Measurements from ENCODE around the gene NBPF3.
"Not testable (repeated sequence)": the region's sequence is repeated elsewhere in the genome, so short reads cannot be mapped to it uniquely, and the experiment has no call there.

Gene NBPF3

DNA sequence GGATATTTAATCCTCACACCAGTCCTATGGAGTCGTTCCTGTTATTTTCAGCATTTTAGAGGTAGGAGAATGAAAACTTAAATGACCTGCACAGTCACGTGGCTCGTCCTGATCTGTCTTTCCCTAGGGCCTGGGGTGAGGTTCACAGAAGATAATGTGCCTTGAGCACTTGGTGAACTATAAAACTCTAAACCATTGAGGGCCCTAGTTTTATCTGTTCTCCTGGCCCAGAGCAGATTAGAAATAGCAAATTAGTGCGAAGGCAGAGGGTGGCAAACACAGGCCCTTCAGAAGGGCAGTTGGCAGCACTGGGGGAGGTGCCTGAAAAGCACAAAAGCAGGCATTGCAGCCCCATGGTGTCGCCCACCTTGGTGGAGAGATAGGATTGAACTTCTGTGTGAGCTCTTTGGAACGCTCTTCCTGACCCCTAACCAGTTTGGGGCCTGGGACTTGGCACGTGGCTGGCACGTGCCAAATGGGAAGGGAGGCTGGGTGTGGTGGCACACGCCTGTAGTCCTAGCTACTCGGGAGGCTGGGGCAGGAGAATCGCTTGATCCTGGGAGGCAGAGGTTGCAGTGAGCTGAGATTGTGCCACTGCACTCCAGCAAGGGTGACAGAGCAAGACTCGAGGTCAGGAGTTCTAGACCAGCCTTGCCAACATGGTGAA, 1.2 kb upstream of the NBPF3 start:
- DNase-seq (ENCODE audit: low read depth in 2 of 2), result not testable (repeated sequence)

DNA sequence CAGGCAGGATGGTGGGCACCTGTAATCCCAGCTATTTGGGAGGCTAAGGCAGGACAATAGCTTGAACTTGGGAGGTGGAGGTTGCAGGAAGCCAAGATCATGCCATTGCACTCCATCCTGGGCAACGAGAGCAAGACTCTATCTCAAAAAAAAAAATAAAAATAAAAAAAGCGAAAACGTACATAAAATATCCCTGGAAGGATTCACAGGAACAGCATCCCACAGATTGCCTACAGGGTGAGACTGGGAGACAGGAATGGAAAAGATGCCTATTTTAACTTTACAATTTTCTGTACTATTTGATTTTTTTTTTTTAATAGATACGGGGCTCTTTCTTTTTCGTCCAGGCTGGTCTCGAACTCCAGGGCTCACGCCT, 604 bp upstream of the NBPF3 start:
- DNase-seq (ENCODE audit: low read depth in 2 of 2), result no peak

DNA sequence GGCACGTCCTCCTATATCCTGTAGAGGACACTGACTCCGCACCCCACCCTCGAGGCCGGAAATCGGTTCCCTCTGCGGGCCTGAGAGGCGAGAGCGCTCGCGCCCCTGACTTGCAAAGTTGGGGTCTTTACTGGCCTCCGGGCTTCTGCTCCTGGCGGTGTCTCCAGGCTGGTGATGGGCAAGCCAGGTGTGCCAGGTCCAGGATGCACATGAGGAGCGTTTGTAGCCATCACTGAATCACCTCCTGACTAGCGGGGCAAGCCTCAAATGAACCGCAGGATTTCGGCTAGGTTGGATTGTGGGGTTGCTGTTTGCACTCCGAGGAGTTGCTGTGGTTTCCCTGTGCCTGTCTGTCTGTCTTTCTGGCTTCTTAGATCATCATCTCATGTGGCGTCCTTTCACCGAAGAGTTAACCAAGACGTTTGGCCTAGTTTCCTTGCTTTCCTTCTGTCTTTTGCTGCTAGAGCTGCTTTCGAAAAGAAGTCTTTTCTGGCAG, 741 bp downstream of the NBPF3 start:
- peak in 1 of 2 experiments; percentile 32 for DNase-seq (ENCODE audit: low read depth in 2 of 2)

DNA sequence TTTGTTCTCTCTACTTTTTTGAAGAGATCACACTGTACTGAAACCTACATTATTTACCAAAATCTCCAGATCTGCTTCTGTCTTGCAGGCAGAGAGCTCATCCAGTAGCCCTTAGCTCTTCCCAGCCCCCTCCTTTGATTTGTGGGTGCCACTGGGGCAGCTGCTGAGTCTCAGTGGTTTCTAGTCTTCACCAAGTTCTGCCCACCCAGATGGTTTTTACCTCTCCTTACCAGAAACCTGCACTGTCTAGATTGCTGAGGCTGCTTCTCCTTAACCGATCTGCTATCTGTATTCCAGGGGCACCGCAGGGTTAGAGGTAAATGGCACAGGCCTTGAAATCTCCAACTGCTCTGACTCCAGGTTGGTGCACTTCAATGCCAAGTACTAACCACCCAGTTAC, 6.7 kb downstream of the NBPF3 start:
- not testable (repeated sequence) for DNase-seq (ENCODE audit: low read depth in 2 of 2)

DNA sequence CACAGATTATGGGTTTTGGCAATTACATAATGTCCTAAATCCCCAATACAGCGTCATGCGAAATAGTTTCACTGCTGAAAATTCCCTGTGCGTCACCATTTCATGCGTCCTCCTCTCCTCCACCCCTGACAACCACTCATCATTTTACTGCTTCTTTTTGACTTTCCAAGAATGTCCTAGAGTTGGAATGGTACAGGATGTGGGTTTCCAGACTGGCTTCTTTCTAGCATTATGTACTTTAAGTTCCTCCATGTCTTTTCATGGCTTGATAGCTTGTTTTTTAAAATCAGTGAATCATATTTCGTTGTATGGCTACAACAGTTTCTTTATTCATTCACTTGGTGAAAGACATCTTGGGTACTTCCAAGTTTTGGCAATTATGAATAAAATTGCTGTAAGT, 7.4 kb downstream of the NBPF3 start:
- no peak for DNase-seq (ENCODE audit: low read depth in 2 of 2)

DNA sequence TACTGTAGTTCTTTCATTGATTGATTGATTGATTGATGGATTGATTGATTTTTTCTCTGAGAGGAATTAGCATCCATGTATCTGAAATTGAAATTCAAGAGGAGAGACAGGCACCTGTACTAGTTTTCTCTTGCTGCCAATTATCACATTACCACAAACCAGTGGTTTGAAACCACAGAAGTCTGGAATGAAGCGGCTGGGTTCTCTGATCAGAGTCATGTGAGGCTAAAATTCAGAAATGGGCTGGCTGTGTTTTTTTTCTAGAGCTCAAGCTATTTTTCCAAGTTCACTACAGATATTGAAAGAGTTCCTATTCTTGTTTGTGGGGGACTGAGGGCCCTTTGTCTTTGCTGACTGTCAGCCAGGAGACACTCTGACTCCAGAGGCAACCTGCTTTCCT, 10.0 kb downstream of the NBPF3 start:
- DNase-seq (ENCODE audit: low read depth in 2 of 2), result no peak

DNA sequence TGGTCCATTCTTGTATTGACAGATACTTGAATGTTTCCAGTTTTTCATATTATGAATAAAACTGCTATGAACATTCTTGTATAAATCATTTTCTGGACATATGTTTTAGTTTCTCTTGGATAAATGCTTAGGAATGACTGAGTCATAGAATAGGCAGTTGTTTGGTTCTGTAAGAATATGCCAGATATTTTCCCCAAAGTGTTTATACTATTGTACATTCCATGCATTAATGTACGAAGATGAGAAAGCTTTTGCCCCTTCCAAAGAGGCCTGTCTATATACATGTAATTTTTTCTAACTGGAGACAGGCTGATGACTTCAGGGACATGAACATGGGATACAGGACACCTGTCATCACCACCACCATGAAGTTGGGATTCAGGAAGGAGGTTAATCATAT, 11.3 kb downstream of the NBPF3 start:
- no peak for DNase-seq (ENCODE audit: low read depth in 2 of 2)

DNA sequence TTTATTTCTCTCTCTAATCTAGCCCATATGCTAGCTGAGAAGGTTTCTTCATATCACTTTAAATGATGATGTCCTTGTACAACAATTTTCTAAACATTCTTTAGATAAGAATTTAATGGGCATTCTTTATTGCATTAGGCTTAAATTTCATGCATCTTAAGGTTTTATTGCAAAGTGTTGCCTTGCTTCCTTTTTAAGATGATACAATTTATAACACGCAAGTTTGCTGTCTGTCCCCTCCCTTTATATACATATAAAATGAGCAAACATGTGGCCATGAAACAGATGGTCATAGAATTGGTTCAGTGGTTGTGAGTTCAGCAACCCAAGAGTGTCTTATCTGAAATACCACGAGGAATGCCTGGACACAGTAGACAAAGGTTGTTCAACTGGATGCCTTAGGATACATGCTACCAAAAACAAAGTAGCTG, 12.1 kb downstream of the NBPF3 start:
- no peak for DNase-seq (ENCODE audit: low read depth in 2 of 2)

DNA sequence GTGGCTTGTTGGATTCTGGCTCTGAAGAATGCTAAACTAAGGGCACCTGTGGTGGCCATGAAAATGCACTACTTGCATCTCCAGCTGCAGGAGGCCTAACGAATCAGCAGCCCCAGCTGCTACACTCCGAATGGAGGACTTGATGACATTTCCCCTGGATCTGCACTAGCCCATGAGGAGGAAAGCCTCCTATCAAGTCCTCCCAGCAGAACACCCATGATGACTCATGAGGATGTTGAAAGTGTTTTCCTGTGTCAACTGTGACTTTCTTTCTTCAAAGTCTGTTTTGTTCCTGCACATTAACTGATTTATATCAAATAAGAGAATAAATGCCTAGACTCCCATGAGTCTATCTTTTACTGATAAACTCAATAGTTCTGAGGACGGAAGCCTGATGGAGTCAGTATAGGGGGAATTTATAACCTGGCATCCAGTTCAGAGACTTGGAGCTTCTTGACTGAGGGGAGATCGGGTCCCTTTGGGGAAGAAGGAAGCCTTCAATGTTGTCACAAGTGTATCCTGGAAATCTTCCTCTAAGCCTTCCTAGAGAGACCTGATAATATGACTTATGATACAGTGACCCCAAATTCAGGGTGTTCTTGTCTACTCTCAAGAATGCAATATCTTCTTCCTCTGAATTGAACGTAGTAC, 14.2 kb downstream of the NBPF3 start:
- not testable (repeated sequence) for DNase-seq (ENCODE audit: low read depth in 2 of 2)

DNA sequence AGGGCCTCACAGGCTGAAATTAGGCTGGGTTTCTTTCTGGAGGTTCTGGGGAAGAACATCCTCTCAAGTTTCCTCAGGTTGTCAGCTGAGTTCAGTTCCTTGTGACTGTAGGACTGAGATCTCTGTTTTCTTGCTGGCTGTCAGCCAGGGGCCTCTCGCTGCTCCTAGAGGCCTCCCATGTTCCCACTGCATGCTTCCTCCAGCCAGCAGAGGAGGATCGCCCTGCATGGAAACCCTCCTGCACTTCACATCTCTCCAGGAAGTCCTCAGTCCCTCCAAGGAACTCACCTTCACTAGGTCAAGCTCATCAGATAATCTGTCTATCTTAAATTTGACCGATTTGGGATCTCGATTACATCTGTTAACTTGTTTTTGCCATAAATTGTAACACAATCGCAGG, 15.0 kb downstream of the NBPF3 start:
- not testable (repeated sequence) for DNase-seq (ENCODE audit: low read depth in 2 of 2)

DNA sequence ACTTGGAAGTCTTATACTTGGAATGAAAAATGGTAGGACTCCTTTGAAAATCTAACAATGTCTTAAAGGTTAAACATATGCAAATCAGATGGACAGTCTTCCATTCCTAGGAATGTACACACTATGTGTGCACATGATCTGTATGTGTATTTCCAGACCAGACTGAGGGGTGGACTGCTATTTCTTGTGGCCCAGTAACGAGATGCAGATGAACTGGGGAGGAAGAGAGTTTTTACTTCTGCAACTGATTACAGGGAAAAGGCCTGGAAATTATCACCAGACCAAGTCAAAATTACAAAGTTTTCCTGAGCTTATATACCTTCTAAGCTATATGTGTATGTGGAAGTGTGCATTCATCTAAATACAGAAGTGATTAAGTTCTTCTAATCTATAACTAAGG, 17.7 kb downstream of the NBPF3 start:
- no peak for DNase-seq (ENCODE audit: low read depth in 2 of 2)

DNA sequence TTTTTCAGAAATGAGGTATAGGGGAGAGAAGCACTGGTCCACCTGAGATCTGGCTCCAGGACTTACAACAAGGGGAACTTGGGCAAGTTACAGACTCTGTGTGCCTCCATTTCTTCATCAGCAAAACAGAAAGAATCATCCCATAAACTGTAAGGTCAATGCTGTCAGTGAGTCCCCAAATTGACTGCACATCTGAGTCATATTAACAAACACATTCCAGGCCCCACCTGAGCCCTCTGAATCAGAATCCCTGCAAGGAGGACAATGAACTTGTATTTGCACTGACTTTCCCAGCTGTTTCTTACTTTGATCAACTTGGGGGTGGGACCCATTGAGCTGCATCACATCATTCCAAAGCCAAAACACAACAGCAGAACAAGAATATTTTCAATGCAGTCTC, 25.2 kb downstream of the NBPF3 start:
- not testable (repeated sequence) for DNase-seq (ENCODE audit: low read depth in 2 of 2)

DNA sequence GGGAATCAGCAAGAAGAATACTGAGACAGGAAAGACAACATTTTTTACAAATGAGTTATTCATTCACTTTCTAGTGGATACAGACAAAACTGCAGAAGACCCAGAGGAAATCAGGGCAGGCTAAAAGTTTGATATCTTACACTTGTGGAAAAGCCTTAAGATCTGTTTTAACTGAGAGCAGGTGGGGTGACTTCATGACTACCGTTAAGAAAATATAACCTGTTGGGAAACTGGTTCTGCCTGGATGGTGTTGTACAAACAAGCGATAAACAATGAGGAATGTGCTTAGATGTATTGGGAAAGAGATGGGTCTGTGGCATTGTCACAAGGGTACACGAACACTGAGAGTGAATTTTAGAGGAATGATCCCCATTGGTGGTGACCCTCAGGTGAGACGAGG, 28.0 kb downstream of the NBPF3 start:
- not testable (repeated sequence) for DNase-seq (ENCODE audit: low read depth in 2 of 2)

DNA sequence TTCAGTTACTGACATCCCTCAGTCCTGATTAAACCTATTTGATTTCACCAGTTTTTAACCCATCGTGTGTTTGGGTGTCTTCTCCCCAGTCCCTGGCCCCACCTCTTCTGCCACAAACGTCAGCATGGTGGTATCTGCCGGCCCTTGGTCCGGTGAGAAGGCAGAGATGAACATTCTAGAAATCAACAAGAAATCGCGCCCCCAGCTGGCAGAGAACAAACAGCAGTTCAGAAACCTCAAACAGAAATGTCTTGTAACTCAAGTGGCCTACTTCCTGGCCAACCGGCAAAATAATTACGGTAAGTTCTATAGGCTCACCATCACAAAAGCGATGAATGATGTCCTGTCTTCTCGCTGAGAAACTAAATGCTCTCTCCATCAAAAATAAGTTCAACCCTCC, 28.7 kb downstream of the NBPF3 start:
- DNase-seq (ENCODE audit: low read depth in 2 of 2), result no peak

DNA sequence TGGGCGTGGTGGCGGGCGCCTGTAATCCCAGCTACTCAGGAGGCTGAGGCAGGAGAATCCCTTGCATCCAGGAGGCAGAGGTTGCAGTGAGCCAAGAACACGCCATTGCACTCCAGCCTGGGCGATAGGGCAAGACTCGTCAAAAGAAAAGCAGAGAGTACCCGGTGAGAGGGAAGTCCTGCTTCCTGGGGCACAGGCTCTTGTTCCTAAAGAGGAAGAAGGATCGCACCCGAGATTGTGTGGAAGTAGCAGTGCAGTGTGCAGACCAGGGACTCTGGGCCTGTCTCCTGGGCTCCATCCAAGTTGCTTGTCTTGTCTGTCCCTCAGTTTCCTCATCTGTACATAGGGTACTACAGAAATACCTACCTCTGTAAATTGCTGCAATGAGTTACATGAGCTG, 29.6 kb downstream of the NBPF3 start:
- DNase-seq (ENCODE audit: low read depth in 2 of 2), result no peak

DNA sequence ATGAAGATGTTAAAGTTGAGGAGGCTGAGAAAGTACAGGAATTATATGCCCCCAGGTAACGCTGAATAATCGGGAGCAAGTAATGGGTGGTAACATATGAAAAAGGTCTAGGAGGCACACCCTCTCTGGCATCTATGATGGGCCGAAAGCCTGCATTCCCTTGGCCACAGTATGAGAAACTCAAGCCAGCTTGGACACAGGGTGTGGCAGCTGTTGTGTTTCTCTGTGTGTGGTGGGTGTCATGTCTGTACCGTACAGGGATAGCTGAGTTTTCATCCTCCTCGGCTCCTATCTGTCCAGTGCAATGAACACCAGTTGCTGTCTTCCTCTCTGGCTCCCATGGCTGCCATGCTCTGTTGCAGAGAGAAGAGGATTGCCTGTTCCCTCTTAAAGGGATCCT, 32.9 kb downstream of the NBPF3 start:
- DNase-seq (ENCODE audit: low read depth in 2 of 2), result no peak

DNA sequence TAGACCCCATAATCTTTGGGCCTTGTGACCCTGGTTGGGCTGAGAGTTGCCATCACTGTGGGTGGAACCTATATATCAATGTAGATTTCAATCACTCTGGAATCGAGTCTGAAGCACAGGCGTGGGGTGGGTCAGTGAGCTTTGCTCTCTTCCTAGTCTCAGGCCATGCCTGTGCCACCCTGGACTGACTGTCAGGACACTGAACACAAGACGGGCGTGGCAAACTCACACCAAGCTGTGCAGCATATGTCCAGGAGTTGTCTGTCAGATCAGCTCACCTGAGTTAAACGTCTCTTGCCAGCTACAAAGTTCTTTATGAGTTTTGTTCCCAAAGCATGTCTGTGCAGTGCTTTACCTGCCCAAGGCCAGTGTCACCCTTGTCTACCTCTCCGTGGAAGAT, 38.4 kb downstream of the NBPF3 start:
- no peak for DNase-seq (ENCODE audit: low read depth in 2 of 2)

DNA sequence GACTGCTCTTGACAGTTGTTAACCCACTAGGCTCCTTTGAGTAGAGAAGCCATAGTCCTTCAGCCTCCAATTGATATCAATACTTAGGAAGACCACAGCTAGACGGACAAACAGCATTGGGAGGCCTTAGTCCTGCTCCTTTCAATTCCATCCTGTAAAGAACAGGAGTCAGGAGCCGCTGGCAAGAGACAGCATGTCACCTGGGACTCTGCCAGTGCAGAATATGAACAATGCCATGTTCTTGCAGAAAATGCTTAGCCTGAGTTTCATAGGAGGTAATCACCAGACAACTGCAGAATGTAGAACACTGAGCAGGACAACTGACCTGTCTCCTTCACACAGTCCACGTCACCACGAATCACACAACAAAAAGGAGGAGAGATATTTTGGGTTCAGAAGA, 43.9 kb downstream of the NBPF3 start:
- not testable (repeated sequence) for DNase-seq (ENCODE audit: low read depth in 2 of 2)

DNA sequence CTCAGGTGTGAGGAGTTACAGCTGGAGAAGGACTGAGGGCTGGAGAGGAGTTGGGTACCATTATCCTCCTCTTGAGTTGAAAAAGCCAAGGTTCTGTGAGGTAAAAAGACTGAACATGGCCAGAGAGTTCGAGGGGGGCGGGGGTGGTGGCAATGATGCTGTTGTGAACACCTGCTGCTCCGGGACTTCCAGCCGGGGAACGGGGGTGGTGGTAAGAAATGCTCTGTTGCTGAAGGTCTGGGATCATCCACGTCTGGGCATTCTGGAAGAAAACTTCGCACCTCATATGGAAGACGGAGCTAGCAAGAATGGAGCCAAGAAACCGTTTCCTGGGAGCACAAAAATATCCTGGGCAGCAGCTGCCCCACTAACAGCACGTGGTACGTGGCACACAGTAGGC, 49.2 kb downstream of the NBPF3 start:
- DNase-seq (ENCODE audit: low read depth in 2 of 2), result no peak

DNA sequence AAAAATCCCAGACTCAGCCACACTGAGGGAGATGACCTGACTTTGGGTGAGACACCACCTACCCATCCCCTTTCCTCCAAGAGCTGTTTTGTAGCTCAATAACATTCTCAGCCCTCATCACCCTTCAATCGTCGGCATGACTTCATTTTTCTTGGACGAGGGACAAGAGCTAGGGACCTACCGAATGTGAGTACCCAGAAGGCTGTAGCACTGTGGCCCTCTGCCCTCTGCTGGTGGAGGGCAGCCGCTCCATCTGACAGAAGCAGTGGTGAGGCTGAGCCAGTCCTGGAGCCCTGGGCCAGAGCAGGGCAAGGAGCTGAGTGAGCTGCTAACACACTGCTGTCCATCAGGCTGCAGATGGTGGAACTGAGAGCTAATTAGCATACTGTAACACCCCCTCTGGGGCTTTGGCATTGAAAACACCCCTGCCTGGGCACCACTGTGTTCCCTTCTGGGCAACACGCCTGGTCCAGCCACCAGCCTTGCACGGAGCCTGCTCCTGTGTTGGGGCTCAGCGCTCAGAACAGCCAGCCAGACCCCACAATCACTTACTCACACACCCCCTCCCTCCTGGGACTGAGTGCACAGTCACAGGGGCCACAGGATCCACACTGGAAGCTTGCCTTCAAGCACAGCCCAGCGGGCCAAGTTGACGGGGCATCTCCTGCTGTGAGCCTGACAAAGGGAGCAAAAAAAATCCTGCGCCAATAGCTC, 51.0 kb downstream of the NBPF3 start:
- peak in 1 of 2 experiments; percentile 19 for DNase-seq (ENCODE audit: low read depth in 2 of 2)

DNA sequence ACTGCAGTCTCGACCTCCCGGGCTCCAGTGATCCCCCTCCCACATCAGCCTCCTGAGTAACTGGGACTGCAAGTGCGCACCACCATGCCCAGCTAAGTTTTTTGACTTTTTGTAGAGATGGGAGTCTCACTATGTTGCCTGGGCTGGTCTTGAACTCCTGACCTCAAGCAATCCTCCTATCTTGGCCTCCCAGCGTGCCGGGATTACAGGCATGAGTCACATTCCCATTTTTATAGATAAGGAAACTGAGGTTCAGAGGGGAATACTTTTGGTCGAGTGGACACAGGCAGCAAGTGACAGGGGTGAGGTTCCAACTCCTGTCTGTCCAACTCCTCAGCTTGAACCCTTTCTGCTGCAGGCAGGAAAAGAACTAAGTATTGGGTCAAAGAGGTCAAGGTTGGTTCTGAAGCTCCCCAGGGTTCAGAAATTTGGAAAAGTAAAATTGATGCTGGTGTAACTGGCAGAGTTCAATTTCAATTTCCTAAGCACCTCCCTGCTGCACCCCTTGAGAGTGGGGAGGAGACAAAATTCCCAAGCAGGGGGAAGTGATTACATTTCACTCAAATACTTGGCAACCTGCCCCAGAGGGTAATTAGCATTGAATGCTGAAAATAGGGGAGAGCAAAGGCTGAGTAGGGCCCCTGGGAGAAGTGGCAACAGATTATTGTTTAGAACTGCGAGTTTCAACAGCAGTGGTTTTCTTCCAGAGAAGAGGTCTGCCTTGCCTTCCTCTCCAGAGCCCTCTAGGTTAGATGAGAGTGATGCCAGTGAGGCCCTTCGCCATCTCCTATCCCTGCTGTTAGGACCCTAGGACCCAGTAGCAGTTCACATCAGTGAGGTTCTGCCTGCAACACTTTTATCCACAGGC, 51.8 kb downstream of the NBPF3 start:
- no peak for DNase-seq (ENCODE audit: low read depth in 2 of 2)

DNA sequence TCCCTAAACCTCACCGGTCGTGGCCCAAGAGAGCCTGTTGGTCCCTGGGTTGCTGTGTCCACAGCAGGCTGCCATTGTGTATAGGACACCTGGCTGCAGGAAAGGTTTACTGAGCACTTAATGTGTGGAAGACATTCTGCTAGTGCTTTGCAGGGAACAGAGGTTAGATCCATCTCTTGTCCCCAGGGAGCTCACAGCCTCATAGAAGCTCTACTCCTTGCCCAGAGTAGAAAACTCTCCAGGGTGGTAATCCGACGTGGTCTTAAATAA, 52.4 kb downstream of the NBPF3 start:
- no peak for DNase-seq (ENCODE audit: low read depth in 2 of 2)
